ENCODE measurements around the gene TTYH1. TPM values are rescaled to one million over a fixed set of nuclear protein-coding genes. Genes with fewer than 3 reads are reported as not detected.

TTYH1 gene
- total and polyA plus RNA-seq, 2 donors (not counting 1 experiment from before 2014, with no cell fraction given) = not detected

- DNase-seq (ENCODE audit: low read depth in 2 of 2) = no peak
- no peak overlapping the region for H2AFZ ChIP-seq (ENCODE audit: low read length)
- no peaks in the 10 kb centered on the region for H4K20me1 ChIP-seq (ENCODE audit: control insufficient read depth, extremely low read depth, insufficient read depth, low read length)
- H3K27me3 ChIP-seq (ENCODE audit: control insufficient read depth, insufficient read depth, low read length) = peaks cover 12% of the 10 kb centered on the region
- no peak overlapping the region for H3K27ac ChIP-seq (ENCODE audit: insufficient read depth, low read length)
- H3K4me2 ChIP-seq (ENCODE audit: extremely low read depth, insufficient read depth, low read length) = no peak overlapping the region
- no peaks in the 10 kb centered on the region for H3K79me2 ChIP-seq (ENCODE audit: control insufficient read depth, insufficient read depth, low read length)
- TF ChIP-seq CTCF (conservative IDR thresholded peaks at IDR 0.05 in 1 of 2, IDR thresholded peaks at IDR 0.05 in 1 of 2; ENCODE audit: low read depth in 1 of 2, low read length in 2 of 2) (no peak), EZH2 (IDR thresholded peaks at IDR 0.05; ENCODE audit: low read length, missing control alignments) (no peak)
- H3K9me3 ChIP-seq (ENCODE audit: control insufficient read depth, insufficient read depth, low read depth, low read length) = no peaks in the 10 kb centered on the region
- no peaks in the 10 kb centered on the region for H3K36me3 ChIP-seq (ENCODE audit: control insufficient read depth, insufficient read depth, low read length)
- no peaks in the 10 kb centered on the region for H3K4me1 ChIP-seq (ENCODE audit: control insufficient read depth, extremely low read depth, insufficient read depth, low read length)
- no peak overlapping the region for H3K4me3 ChIP-seq (replicated peaks in 1 of 4; ENCODE audit: control extremely low read depth in 1 of 4, insufficient read depth in 1 of 4, low read depth in 3 of 4, low read length in 4 of 4)
- no peak overlapping the region for H3K9ac ChIP-seq (ENCODE audit: insufficient read depth, low read length)
Measured at GRCh38 chr19:54420383-54421168, 5.3 kb downstream of the TTYH1 start.

- no peak overlapping the region for H2AFZ ChIP-seq (ENCODE audit: low read length)
- no peak overlapping the region for H3K9ac ChIP-seq (ENCODE audit: insufficient read depth, low read length)
- H3K4me3 ChIP-seq (replicated peaks in 1 of 4; ENCODE audit: control extremely low read depth in 1 of 4, insufficient read depth in 1 of 4, low read depth in 3 of 4, low read length in 4 of 4) = no peak overlapping the region
- no peaks in the 10 kb centered on the region for H4K20me1 ChIP-seq (ENCODE audit: control insufficient read depth, extremely low read depth, insufficient read depth, low read length)
- no peaks in the 10 kb centered on the region for H3K79me2 ChIP-seq (ENCODE audit: control insufficient read depth, insufficient read depth, low read length)
- no peaks in the 10 kb centered on the region for H3K9me3 ChIP-seq (ENCODE audit: control insufficient read depth, insufficient read depth, low read depth, low read length)
- H3K27me3 ChIP-seq (ENCODE audit: control insufficient read depth, insufficient read depth, low read length) = peaks cover 12% of the 10 kb centered on the region
- no peak overlapping the region for H3K27ac ChIP-seq (ENCODE audit: insufficient read depth, low read length)
- no peaks in the 10 kb centered on the region for H3K4me1 ChIP-seq (ENCODE audit: control insufficient read depth, extremely low read depth, insufficient read depth, low read length)
- no peak for DNase-seq (ENCODE audit: low read depth in 2 of 2)
- TF ChIP-seq CTCF (conservative IDR thresholded peaks at IDR 0.05 in 1 of 2, IDR thresholded peaks at IDR 0.05 in 1 of 2; ENCODE audit: low read depth in 1 of 2, low read length in 2 of 2) = no peak
- no peak overlapping the region for H3K4me2 ChIP-seq (ENCODE audit: extremely low read depth, insufficient read depth, low read length)
- H3K36me3 ChIP-seq (ENCODE audit: control insufficient read depth, insufficient read depth, low read length) = no peaks in the 10 kb centered on the region
Measured at GRCh38 chr19:54421169-54421516, 5.9 kb downstream of the TTYH1 start.

- Histone ChIP-seq H2AFZ (ENCODE audit: low read length) (no peak overlapping the region), H3K27me3 (ENCODE audit: control insufficient read depth, insufficient read depth, low read length) (peaks cover 12% of the 10 kb centered on the region)
Measured at GRCh38 chr19:54421521-54421920, 6.3 kb downstream of the TTYH1 start.

More at GRCh38 chr19:54421521-54421920, 6.3 kb downstream of the TTYH1 start:
- no peaks in the 10 kb centered on the region for H3K4me1 ChIP-seq (ENCODE audit: control insufficient read depth, extremely low read depth, insufficient read depth, low read length)
- TF ChIP-seq CTCF (conservative IDR thresholded peaks at IDR 0.05 in 1 of 2, IDR thresholded peaks at IDR 0.05 in 1 of 2; ENCODE audit: low read depth in 1 of 2, low read length in 2 of 2) (no peak), EZH2 (IDR thresholded peaks at IDR 0.05; ENCODE audit: low read length, missing control alignments) (no peak)
- no peak overlapping the region for H3K4me3 ChIP-seq (replicated peaks in 1 of 4; ENCODE audit: control extremely low read depth in 1 of 4, insufficient read depth in 1 of 4, low read depth in 3 of 4, low read length in 4 of 4)
- H3K79me2 ChIP-seq (ENCODE audit: control insufficient read depth, insufficient read depth, low read length) = no peaks in the 10 kb centered on the region
- H4K20me1 ChIP-seq (ENCODE audit: control insufficient read depth, extremely low read depth, insufficient read depth, low read length) = no peaks in the 10 kb centered on the region
- H3K27ac ChIP-seq (ENCODE audit: insufficient read depth, low read length) = no peak overlapping the region
- H3K9me3 ChIP-seq (ENCODE audit: control insufficient read depth, insufficient read depth, low read depth, low read length) = no peaks in the 10 kb centered on the region
- H3K9ac ChIP-seq (ENCODE audit: insufficient read depth, low read length) = no peak overlapping the region
- H3K36me3 ChIP-seq (ENCODE audit: control insufficient read depth, insufficient read depth, low read length) = no peaks in the 10 kb centered on the region
- H3K4me2 ChIP-seq (ENCODE audit: extremely low read depth, insufficient read depth, low read length) = no peak overlapping the region
- DNase-seq (ENCODE audit: low read depth in 2 of 2) = no peak

All from fibroblast of lung (primary cell).